Measurements from ENCODE around the gene KHDC4.

DNA sequence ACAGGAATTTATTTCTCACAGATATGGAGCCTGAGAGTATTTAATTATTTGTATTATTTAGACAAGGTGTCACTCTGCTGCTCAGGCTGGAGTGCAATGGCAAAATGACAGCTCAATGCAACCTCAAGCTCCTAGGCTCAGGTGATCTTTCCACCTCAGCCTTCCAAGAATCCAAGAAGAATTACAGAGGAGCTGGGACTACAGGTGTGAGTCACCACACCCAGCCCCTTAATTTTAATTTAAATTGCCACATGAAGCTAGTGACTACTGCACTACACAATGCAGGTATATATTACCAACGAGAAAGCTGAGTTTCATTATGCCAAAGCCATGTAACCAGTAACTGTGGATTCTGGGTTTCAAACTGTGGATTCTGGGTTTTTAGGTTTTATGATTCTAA lies 2.1 kb downstream of the KHDC4 start:
- TF ChIP-seq, protein P1, sequence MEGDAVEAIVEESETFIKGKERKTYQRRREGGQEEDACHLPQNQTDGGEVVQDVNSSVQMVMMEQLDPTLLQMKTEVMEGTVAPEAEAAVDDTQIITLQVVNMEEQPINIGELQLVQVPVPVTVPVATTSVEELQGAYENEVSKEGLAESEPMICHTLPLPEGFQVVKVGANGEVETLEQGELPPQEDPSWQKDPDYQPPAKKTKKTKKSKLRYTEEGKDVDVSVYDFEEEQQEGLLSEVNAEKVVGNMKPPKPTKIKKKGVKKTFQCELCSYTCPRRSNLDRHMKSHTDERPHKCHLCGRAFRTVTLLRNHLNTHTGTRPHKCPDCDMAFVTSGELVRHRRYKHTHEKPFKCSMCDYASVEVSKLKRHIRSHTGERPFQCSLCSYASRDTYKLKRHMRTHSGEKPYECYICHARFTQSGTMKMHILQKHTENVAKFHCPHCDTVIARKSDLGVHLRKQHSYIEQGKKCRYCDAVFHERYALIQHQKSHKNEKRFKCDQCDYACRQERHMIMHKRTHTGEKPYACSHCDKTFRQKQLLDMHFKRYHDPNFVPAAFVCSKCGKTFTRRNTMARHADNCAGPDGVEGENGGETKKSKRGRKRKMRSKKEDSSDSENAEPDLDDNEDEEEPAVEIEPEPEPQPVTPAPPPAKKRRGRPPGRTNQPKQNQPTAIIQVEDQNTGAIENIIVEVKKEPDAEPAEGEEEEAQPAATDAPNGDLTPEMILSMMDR (conservative IDR thresholded peaks at IDR 0.05; ENCODE audit: low read depth, low read length) = no peak
- no peak for TF ChIP-seq EZH2 (IDR thresholded peaks at IDR 0.05; ENCODE audit: borderline replicate concordance, low read depth, low read length, poor library complexity, severe bottlenecking)
